ENCODE data around the gene BCAP29.
A peak's percentile ranks its signal among the peaks of the same experiment; 100 is the strongest.
"Not testable (repeated sequence)": the region's sequence is repeated elsewhere in the genome, so short reads cannot be mapped to it uniquely, and the experiment has no call there.

Gene BCAP29

DNA sequence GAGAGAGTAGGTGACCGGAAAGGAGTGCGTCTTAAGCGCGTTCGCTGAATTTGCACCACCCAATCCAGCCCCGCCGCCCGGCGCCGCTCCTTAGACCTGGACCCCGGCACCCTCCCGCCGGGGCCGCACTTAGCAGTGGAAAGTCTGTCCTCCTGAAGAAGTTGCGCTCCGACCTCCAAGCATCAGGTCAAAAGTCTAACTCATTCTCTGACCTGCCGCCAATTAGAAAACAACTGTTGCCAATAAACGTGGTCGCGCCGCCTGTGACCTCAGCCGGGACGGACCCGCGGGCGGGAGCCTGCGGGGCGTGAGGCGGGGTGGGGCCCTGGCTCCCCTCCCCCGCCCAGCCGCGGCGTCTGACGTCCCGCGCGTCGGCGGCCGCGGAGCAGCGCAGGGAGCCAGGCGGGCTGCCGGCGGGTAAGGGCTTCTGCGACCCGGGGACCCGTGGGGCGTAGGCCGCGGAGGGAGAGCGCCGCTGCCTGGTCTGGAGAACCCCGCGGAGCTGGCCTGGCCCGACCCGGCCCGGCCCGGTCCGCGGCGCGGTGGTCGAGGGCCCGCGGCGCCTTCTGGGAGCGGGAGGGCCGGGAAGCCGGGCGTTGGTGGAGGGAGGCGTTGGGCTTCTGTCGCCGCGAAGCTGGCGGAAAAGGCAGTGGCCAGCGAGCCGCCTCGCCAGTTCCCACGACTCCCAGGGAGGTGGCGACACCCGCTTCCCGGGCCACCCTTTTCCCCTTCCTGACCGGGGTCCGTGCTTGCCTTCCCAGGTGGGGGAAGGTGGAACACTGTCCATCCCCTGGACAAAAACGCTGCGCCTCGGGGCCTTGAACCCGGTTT is at the start of gene BCAP29:
Gene BCAP29, plus strand, starts transcription at position 362 of the 831 bp plus-strand sequence. CDS start 527 bp downstream, outside the sequence.
- DNase-seq, result peak; percentile 47 to 49

- DNase-seq, result no peak
Observed at GRCh38 chr7:107530751-107531150, 49.3 kb upstream of the BCAP29 start.

- DNase-seq, result no peak
Observed at GRCh38 chr7:107534139-107534538, 45.9 kb upstream of the BCAP29 start.

DNA sequence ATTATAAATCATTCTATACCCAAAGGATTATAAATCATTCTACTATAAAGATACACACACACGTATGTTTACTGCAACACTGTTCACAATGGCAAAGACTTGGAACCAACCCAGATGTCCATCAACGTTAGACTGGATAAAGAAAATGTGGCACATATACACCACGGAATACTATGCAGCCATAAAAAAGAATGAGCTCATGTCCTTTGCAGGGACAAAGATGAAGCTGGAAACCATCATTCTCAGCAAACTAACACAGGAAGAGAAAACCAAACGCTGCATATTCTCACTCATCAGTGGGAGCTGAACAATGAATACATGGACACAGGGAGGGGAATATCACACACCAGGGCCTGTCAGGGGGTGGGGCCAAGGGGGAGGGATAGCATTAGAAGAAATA is 42.8 kb upstream of the BCAP29 start:
- not testable (repeated sequence) for DNase-seq

GRCh38 chr7:107538001-107538400 is 42.0 kb upstream of the BCAP29 start:
- no peak for DNase-seq

- DNase-seq, result no peak
Observed at GRCh38 chr7:107543338-107543993, 36.6 kb upstream of the BCAP29 start.

GRCh38 chr7:107544848-107545591 is 35.0 kb upstream of the BCAP29 start:
- DNase-seq, result no peak

GRCh38 chr7:107551936-107552335 is 28.1 kb upstream of the BCAP29 start:
- DNase-seq, result no peak

DNA sequence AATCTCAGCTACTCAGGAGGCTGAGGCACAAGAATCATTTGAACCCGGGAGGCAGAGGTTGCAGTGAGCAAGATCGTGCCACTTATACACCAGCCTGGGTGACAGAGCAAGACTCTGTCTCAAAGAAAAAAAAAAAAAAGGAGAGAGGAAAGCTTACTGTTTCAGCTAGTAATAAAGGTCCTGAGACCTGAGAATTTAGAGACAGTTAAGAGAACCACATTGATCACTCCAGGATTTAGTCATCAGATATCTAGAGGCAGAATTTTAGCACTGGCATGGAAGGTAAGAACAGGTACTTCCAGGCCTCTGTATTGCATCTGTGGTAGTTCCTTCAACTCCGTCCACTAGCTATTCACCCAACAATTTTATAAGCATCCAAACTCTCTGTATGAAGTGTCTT is 24.2 kb upstream of the BCAP29 start:
- DNase-seq, result no peak

GRCh38 chr7:107559864-107560263 is 20.2 kb upstream of the BCAP29 start:
- no peak for DNase-seq

DNA sequence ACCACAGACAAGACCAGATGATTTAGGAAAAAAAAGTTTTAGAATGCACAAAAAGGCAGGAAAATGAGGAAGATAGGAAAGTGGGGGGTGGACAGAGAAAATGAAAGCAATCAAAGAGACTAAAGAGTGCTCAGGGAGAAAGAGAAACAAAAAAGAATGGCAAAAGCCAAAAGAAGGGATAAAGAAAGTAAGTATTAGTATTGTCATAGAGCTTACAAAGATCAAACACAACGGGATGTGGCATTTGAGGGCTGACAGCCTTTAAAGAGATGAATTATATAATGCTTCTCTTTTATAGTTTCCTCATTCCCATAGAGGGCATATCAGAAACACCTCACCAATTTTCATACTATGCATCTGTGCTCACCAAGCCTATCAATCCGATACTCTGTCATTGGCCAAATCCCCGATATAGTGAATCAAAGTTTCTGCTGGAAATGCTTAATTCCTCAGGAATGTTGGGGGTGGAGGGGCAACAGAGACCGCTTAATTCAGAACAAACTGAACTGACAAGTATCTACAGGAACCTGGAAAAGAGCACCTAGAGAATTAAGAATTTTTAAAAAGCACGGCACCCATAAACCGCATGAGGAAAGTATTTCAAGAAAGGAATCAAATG is 19.0 kb upstream of the BCAP29 start:
- DNase-seq, result no peak

- no peak for DNase-seq
Observed at GRCh38 chr7:107563081-107563774, 16.8 kb upstream of the BCAP29 start.

GRCh38 chr7:107563775-107564552 is 16.1 kb upstream of the BCAP29 start, which contains the start of the genes COG5 and DUS4L:
COG5 (minus strand) TSS chr7:107563920; CDS start chr7:107563896, 24 bp downstream.
DUS4L (plus strand) TSS chr7:107563971; CDS start chr7:107567071, 3,100 bp downstream.
- peak; percentile 80 to 82 for DNase-seq

DNA sequence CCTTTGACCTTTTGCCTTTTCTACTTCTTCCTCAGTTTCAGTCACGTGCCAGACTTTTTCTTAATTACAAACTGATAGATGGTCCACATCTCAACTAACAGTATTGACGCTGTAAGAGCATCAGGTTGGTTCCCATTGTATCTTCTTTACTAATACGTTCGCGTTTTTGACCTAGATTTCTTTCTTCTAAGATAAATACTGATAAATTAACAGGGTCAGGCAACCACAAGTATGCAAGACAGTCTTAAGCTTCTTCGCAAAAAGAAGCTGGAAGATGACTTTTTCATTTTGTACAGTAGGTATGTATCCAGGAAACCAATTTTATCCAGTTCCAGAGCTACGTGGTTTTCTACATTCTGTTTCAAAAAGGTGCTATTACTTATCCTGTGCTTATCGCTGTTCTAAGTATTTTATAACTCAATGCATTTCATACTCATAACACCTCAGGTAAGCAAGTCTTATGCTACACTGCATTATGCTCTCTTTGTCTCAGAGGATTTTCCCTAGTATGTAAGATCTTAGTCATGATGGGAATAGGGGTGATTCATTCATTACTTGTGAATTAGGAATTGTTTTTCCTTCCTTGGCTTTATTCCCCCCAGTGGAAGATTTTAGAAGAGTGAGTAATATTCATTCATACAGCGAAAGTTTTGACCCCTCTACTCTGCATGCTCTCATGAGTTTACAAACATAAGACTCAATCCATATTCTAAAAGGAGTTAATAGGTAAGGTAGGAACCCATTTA is 15.3 kb upstream of the BCAP29 start:
- no peak for DNase-seq

DNA sequence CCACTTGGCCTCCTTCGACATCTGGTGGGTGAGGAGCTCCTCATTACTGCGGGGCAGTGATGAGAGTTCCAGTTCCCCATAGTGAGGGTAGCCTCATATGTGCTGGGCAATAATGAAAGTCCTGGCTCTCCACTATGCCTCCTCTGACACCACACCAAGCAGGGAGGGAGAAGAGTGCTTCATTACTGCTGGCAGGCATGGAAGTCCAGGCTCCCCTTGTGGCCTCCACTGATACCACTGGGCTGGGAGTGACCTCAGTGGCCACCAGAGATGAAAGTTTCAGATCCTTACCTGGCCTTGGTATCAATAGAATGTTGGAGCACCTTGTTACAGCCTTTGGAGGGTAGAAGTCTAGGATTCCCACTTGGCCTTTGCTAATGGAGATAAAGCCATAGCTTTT is 9.7 kb upstream of the BCAP29 start:
- DNase-seq, result no peak

DNA sequence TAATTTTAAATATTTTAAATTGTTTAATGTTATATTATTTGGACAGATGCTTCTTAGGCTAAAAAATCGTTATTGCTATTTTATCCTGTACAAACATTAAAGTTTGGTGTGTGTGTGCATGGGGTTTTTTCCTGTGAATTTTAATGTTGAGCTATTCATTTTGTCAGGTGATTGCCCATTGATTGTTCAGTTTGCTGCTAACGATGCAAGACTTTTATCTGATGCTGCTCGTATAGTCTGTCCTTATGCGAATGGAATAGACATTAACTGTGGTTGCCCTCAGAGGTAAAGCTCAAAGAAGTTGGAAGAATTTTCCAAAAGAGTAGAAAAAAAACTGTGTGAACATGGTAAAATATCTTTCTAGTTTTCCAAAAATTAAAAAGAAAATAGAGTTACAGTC is 6.5 kb upstream of the BCAP29 start:
- DNase-seq, result no peak

GRCh38 chr7:107579554-107579884 is 527 bp upstream of the BCAP29 start:
- DNase-seq, result no peak

DNA sequence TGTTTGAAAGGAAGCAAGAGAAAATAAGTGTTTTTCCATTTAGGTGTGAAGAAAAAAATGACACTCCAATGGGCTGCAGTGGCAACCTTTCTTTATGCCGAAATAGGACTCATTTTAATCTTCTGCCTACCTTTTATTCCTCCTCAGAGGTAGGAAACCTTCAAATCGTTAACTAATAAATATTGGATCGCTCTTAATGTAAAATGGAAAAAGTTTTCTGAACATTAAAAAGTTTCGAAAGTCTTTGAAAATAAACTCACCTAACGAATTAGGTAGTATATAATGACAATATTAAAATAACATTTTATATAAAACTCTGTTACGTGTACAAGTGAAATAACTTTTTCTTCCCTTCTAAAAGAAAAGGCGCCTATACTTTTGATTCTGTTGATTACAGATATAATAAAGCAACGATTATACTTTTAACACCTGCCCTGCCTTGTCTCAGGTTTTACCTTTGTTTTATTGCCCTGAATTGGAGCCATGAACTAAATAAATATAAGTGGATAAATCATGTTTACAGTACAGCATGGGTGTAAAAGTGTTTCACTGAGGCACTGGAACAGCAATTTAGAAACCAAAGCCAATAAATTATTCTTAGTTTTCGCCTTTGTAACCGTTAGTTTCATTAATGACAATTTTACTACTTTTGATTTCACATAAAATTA is 804 bp downstream of the BCAP29 start:
- DNase-seq, result no peak

- DNase-seq, result no peak
Observed at GRCh38 chr7:107581387-107582013, 1.5 kb downstream of the BCAP29 start.

DNA sequence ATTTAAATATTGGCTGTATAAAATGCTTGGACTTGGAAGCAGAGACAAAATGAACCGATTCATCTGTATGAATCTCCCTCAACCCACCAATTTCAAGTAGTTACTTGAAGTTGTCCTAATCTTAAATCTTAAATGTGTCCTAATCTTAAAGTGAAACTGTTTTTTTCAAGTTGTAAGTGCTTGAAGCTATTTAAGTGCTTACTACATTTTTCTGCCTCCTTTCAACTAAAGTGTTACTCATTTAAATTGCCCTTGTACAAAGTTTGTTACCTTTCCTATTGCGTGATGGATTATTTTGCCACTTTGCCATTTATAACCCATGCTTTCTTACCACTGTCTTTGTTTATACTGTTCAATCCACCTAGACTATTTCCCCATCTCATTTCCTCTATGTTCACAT is 2.8 kb downstream of the BCAP29 start:
- DNase-seq, result no peak
